Activated naive CD8-positive, alpha-beta T cell (primary cell): ENCODE measurements around the gene OR10A4.

Source experiments
- H3K27ac Mint-ChIP-seq: one replicate; pipeline ENCODE4 v1.8.0; 2021; ENCODE audit warnings: mixed read lengths
- H3K27me3 Mint-ChIP-seq: one replicate; pipeline ENCODE4 v1.8.0; 2021; ENCODE audit warnings: mixed read lengths
- H3K36me3 Mint-ChIP-seq: one replicate; pipeline ENCODE4 v1.8.0; 2021; ENCODE audit warnings: mixed read lengths
- H3K4me1 Mint-ChIP-seq: one replicate; pipeline ENCODE4 v1.8.0; 2021; ENCODE audit warnings: low read depth, mixed read lengths
- H3K4me3 Mint-ChIP-seq: one replicate; pipeline ENCODE4 v1.8.0; 2021; ENCODE audit warnings: mild to moderate bottlenecking, mixed read lengths
- H3K9me3 Mint-ChIP-seq: one replicate; pipeline ENCODE4 v1.8.0; 2021; ENCODE audit warnings: low read depth, mixed read lengths

The OR10A4 gene

DNA sequence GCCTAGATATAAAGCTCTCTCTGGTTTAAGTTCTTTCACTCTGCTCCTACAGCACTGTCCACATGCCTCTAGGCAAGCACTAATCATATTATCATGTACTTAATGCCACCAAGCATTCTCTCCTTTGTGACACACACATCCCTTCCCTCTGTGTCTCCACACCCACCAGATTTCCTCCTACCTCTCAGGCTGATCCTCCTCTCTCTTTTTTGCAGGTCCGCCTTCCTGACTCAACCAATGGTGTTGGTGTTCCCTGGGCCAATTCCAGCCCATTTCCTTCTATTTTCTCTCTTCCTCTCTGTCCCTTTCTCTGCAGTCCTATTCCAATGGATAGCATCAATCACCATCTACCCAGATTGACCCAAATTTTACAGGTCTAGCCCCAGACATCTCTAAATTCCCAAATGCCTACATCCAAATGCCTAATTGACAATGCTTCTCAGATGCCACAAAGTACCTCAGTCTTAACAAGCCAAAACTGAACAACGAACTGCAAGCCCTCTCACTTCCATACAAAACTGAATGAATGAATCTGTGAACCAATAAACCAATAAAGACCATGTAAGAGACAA, 49.3 kb downstream of the OR10A4 start:
- H3K4me1 Mint-ChIP-seq, result peaks cover 18% of the 10 kb centered on the region
- no peaks in the 10 kb centered on the region for H3K36me3 Mint-ChIP-seq
- H3K27ac Mint-ChIP-seq, result no peak overlapping the region
- peaks cover 44% of the 10 kb centered on the region for H3K27me3 Mint-ChIP-seq
- H3K9me3 Mint-ChIP-seq, result no peaks in the 10 kb centered on the region
- H3K4me3 Mint-ChIP-seq, result peak overlapping the region; percentile 85

DNA sequence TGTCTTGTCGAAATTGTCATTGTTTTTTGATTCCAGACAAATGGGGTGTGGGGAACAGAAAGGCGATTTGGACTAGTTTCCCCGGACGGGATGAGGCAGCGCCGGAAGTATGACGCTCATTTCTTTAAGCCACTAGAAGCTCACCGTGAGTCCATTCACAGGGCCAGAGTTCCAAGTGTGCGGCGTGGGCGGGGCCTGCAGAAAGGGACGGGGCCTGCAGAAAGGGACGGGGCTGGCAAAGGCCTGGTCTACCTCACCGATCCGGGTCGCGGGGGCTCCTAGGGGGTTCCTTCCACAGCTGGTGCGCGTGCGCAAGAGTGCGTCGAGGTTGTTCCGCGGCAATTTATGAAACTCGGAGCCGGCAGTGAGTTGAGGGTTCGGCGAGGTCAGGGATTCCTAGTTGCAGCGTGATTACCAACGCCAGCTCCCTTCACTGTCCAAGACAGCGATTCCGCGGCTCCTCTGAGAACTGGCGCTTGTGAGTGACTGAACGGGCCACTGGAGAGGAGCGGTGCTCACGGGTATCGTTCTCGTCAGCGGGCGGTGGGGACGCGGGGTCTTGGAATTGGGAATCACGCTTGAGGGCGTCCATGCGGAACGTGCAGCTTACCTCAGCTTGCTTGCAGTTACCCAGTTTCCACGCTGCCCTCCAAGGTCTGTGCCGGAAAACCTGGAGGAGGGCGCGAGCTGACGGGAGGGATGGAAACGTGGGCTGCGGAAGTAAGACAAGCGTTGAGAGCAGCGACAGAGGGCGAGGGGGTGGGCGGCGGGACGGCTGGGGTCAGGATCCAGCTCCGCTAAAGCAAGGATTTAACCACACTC, 50.0 kb downstream of the OR10A4 start, which contains the start of gene ZNF215:
Gene ZNF215 (plus strand): TSS at position 219 of the 822 bp plus-strand sequence. CDS start 5,847 bp downstream, outside the sequence.
- H3K27ac Mint-ChIP-seq, result no peak within 1 kb of the TSS
- no peaks in the 10 kb centered on the region for H3K9me3 Mint-ChIP-seq
- peaks cover 18% of the 10 kb centered on the region for H3K4me1 Mint-ChIP-seq
- no peaks in the 10 kb centered on the region for H3K36me3 Mint-ChIP-seq
- peaks cover 42% of the 10 kb centered on the region for H3K27me3 Mint-ChIP-seq
- H3K4me3 Mint-ChIP-seq, result peak within 1 kb of the TSS; percentile 85

DNA sequence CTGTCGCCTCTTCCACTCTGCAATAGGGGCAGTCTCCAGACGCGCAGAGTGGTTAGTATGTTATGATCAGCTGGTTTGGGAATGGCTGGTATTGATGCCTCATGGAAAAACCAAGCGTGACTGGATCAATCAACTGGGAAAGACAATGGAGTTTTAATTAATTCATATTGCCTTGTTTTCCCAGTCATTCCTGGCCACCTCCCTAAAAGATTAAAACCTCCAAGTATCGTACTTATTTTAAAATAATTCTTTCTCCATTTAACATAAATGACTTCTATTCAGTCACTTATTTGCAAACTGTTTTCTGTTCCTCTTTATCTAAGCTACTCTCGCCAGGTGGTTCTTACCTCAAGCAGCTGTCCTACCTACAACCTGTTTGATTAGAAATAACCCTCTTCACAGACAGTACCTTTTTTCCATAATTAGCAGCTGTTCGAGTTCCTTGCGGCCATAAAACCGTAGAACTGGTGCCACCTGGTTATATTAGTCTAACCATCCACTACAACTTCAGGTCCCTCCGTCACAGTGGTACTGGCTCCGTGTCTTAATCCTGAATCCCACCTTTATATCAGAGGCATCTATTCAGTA, 50.7 kb downstream of the OR10A4 start:
- Mint-ChIP-seq H3K4me3 (peak overlapping the region; percentile 85), H3K9me3 (no peaks in the 10 kb centered on the region), H3K27me3 (peaks cover 41% of the 10 kb centered on the region), H3K4me1 (peaks cover 18% of the 10 kb centered on the region), H3K27ac (no peak overlapping the region), H3K36me3 (no peaks in the 10 kb centered on the region)
